ENCODE data around the gene PTBP1.

Gene PTBP1

GRCh38 chr19:763181-763580, 34.1 kb upstream of the PTBP1 start:
- ChIA-PET CTCF (interaction anchor here (1.4 kb wide), 1 partner anchor 29 kb away, joined by 3 read pairs; no protein-coding TSS in a partner anchor), POLR2A (no interaction called here)
- TF ChIP-seq, protein P1, sequence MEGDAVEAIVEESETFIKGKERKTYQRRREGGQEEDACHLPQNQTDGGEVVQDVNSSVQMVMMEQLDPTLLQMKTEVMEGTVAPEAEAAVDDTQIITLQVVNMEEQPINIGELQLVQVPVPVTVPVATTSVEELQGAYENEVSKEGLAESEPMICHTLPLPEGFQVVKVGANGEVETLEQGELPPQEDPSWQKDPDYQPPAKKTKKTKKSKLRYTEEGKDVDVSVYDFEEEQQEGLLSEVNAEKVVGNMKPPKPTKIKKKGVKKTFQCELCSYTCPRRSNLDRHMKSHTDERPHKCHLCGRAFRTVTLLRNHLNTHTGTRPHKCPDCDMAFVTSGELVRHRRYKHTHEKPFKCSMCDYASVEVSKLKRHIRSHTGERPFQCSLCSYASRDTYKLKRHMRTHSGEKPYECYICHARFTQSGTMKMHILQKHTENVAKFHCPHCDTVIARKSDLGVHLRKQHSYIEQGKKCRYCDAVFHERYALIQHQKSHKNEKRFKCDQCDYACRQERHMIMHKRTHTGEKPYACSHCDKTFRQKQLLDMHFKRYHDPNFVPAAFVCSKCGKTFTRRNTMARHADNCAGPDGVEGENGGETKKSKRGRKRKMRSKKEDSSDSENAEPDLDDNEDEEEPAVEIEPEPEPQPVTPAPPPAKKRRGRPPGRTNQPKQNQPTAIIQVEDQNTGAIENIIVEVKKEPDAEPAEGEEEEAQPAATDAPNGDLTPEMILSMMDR (IDR thresholded peaks at IDR 0.05; ENCODE audit: control extremely low read depth, extremely low read depth, low read depth, missing control alignments) = no peak
- DNase-seq (ENCODE audit: extremely low spot score) = no peak

DNA sequence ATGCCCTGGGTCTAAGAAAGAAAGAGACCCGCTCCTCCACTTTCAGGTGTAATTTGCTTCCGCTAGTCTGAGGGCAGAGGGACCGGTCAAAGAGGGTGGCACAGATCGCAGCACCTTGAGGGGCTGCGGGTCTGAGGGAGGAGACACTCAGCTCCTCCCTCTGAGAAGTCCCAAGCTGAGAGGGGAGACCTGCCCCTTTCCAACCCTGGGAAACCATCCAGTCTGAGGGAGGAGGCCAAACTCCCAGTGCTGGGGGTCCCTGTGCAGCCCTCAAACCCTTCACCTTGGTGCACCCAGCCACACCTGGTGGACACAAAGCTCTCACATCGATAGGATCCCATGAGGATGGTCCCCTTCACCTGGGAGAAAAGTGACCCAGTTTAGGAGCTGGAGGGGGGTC, 33.4 kb upstream of the PTBP1 start:
- POLR2A ChIA-PET = no interaction called here
- DNase-seq (ENCODE audit: extremely low spot score) = no peak
- TF ChIP-seq, protein P1 (IDR thresholded peaks at IDR 0.05; ENCODE audit: control extremely low read depth, extremely low read depth, low read depth, missing control alignments) = no peak
- CTCF ChIA-PET = interaction anchor here (1.4 kb wide), 1 partner anchor 30 kb away, joined by 3 read pairs; no protein-coding TSS in a partner anchor

GRCh38 chr19:764301-764700, 33.0 kb upstream of the PTBP1 start:
- TF ChIP-seq, protein P1 (IDR thresholded peaks at IDR 0.05; ENCODE audit: control extremely low read depth, extremely low read depth, low read depth, missing control alignments) = no peak
- CTCF ChIA-PET = no interaction called here
- DNase-seq (ENCODE audit: extremely low spot score) = no peak
- POLR2A ChIA-PET = no interaction called here

DNA sequence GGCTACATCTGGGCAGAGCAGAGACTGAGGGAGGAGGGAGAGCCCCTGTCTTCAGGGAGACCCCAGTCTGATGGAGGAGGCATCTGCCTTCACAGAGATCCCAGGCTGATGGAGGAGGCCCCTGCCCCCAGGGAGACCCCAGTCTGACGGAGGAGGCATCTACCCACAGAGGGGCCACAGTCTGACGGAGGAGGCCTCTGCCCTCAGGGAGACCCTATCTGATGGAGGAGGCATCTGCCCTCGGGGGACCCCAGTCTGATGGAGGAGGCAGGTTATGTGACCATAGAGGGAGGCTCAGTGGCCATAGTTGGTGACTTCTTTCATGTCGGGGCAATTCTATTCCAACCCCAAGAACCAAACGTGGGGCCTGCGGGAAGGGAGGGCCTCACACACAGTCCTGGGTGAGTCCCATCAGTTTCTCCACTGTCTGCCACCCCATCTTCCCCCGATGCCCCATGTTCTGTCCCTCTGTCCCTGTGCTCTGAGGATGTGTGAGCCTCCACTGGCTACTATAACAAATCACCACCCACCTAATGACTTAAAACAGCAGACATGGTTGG, 32.0 kb upstream of the PTBP1 start:
- no peak for DNase-seq (ENCODE audit: extremely low spot score)
- ChIA-PET CTCF (no interaction called here), POLR2A (no interaction called here)
- TF ChIP-seq, protein P1 (IDR thresholded peaks at IDR 0.05; ENCODE audit: control extremely low read depth, extremely low read depth, low read depth, missing control alignments) = no peak

GRCh38 chr19:768424-768823, 28.8 kb upstream of the PTBP1 start:
- no peak for DNase-seq (ENCODE audit: extremely low spot score)
- POLR2A ChIA-PET = no interaction called here
- TF ChIP-seq, protein P1 (IDR thresholded peaks at IDR 0.05; ENCODE audit: control extremely low read depth, extremely low read depth, low read depth, missing control alignments) = no peak
- CTCF ChIA-PET = interaction anchor here (1.0 to 1.9 kb wide), 5 partner anchors 27 to 155 kb away, joined by 3 to 9 read pairs (median 5); no protein-coding TSS in a partner anchor

DNA sequence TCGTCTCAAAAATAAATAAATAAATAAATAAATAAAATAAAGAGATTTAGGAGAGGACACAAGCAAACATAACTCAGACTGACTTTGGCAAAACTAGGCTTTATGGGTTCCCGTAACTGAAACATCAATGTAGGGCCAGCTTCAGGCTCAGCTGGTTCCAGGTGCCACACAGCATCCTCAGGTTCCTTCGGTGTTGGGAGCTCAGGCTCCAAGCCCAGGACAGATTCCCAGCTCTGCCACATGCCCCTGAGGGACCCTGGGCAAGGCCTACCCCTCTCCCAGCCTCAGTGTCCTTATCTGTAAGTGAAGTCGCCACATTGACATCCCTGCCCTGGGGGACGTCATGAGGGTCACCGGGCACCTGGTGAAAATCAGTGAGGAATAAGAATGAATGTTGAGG, 27.6 kb upstream of the PTBP1 start:
- ChIA-PET POLR2A (interaction anchor here (0.7 kb wide), 2 partner anchors 8 to 39 kb away, joined by 7 to 12 read pairs; no protein-coding TSS in a partner anchor), CTCF (interaction anchor here (0.6 to 2.1 kb wide), 19 partner anchors 16 to 475 kb away, joined by 3 to 9 read pairs (median 3); partner anchors contain the start of gene KISS1R)
- no peak for DNase-seq (ENCODE audit: extremely low spot score)
- TF ChIP-seq, protein P1 (IDR thresholded peaks at IDR 0.05; ENCODE audit: control extremely low read depth, extremely low read depth, low read depth, missing control alignments) = no peak
